Liver (tissue), 9 donors: Measurements from ENCODE around the gene CDCP1. TPM values are rescaled to one million over a fixed set of nuclear protein-coding genes. Genes with fewer than 3 reads are reported as not detected.

Source experiments
- DNase-seq: peaks from one replicate; pipeline ENCODE4 v3.0.0-alpha.2; 2017; ENCODE audit warnings: low spot score
- H3K27ac ChIP-seq, 2 donors: one replicate each; pipeline ENCODE4 v1.7.0; 2013; ENCODE audit warnings: inconsistent platforms in 2 of 2, low read length in 2 of 2, control low read depth in 1 of 2, low read depth in 1 of 2, mild to moderate bottlenecking in 1 of 2
- H3K27me3 ChIP-seq, 4 donors: one replicate each; pipeline versions ENCODE4 v1.6.1 to v1.7.0; 2013; ENCODE audit warnings: low read length in 3 of 4, inconsistent platforms in 1 of 4, mild to moderate bottlenecking in 1 of 4, moderate library complexity in 1 of 4; ENCODE audit not compliant: control insufficient read depth in 4 of 4, insufficient read depth in 4 of 4
- H3K36me3 ChIP-seq, 4 donors: one replicate each; pipeline versions ENCODE4 v1.6.1 to v1.7.0; 2013; ENCODE audit warnings: low read length in 3 of 4, mild to moderate bottlenecking in 3 of 4, low read depth in 1 of 4, moderate library complexity in 1 of 4; ENCODE audit not compliant: control insufficient read depth in 4 of 4, insufficient read depth in 3 of 4
- H3K4me1 ChIP-seq, 4 donors: one replicate each; pipeline versions ENCODE4 v1.6.1 to v1.7.0; 2013; ENCODE audit warnings: low read length in 3 of 4, mild to moderate bottlenecking in 3 of 4, moderate library complexity in 1 of 4; ENCODE audit not compliant: control insufficient read depth in 4 of 4, insufficient read depth in 4 of 4
- H3K4me3 ChIP-seq, 3 donors: one replicate each; pipeline versions ENCODE4 v1.6.1 to v1.7.0; 2013; ENCODE audit warnings: low read length in 3 of 3, control low read depth in 1 of 3, low read depth in 1 of 3, mild to moderate bottlenecking in 1 of 3
- H3K9ac ChIP-seq, 2 donors: one replicate each; pipeline ENCODE4 v1.7.0; 2013; ENCODE audit warnings: low read length in 2 of 2, mild to moderate bottlenecking in 2 of 2, moderate library complexity in 2 of 2, control low read depth in 1 of 2, low read depth in 1 of 2
- H3K9me3 ChIP-seq, 4 donors: one replicate each; pipeline versions ENCODE4 v1.6.1 to v1.7.0; 2013; ENCODE audit warnings: low read length in 3 of 4; ENCODE audit not compliant: control insufficient read depth in 4 of 4
- EGR1 ChIP-seq, 2 donors: IDR thresholded peaks; 2 replicates each; pipeline ENCODE4 v1.6.1; 2016 to 2018; ENCODE audit warnings: antibody characterized with exemption in 2 of 2, low read depth in 2 of 2
- FOXA1 ChIP-seq: IDR thresholded peaks from 2 replicates; pipeline ENCODE4 v1.6.1; 2016; ENCODE audit warnings: antibody characterized with exemption
- FOXA2 ChIP-seq: IDR thresholded peaks from 2 replicates; pipeline ENCODE4 v1.6.1; 2016; ENCODE audit warnings: antibody characterized with exemption
- GABPA ChIP-seq, 2 donors: IDR thresholded peaks in 1 of 2; conservative IDR thresholded peaks in 1 of 2; 2 replicates each; pipeline ENCODE4 v1.6.1; 2016; ENCODE audit warnings: antibody characterized with exemption in 2 of 2, mild to moderate bottlenecking in 1 of 2, moderate library complexity in 1 of 2
- HNF4A ChIP-seq, 2 donors: conservative IDR thresholded peaks; 2 replicates each; pipeline ENCODE4 v1.6.1; 2016; ENCODE audit warnings: antibody characterized with exemption in 2 of 2, mild to moderate bottlenecking in 2 of 2
- HNF4G ChIP-seq: IDR thresholded peaks from 2 replicates; pipeline ENCODE4 v1.6.1; 2016; ENCODE audit warnings: antibody characterized with exemption
- JUND ChIP-seq, 2 donors: IDR thresholded peaks; 2 replicates each; pipeline ENCODE4 v1.6.1; 2016; ENCODE audit warnings: antibody characterized with exemption in 2 of 2
- NR2F2 ChIP-seq: IDR thresholded peaks from 2 replicates; pipeline ENCODE4 v1.6.1; 2016; ENCODE audit warnings: antibody characterized with exemption
- RAD21 ChIP-seq, 2 donors: IDR thresholded peaks; 2 replicates each; pipeline ENCODE4 v1.6.1; 2016; ENCODE audit warnings: antibody characterized with exemption in 2 of 2, mild to moderate bottlenecking in 2 of 2
- RXRA ChIP-seq, 2 donors: IDR thresholded peaks; 2 replicates each; pipeline ENCODE4 v1.6.1; 2017 to 2018; ENCODE audit warnings: antibody characterized with exemption in 2 of 2, mild to moderate bottlenecking in 1 of 2
- SP1 ChIP-seq: IDR thresholded peaks from 2 replicates; pipeline ENCODE4 v1.6.1; 2018; ENCODE audit warnings: antibody characterized with exemption, mild to moderate bottlenecking
- TAF1 ChIP-seq: conservative IDR thresholded peaks from 2 replicates; pipeline ENCODE4 v1.6.1; 2016; ENCODE audit warnings: antibody characterized with exemption, mild to moderate bottlenecking
- YY1 ChIP-seq: IDR thresholded peaks from 2 replicates; pipeline ENCODE4 v1.6.1; 2016; ENCODE audit warnings: antibody characterized with exemption, mild to moderate bottlenecking
- WGBS: extraction: QIAGEN DNeasy Blood & Tissue Kit; methylation state at CpG from one replicate; pipeline ENCODE4 v1.1.7; 2013; 5-methylcytosine and 5-hydroxymethylcytosine counted together
- polyA plus RNA-seq, 2 donors: library from polyadenylated mRNA; stranded (reverse) in 1 of 2; unstranded in 1 of 2; fragments of 200-250 nt in 1 of 2; fragments of >200 nt in 1 of 2; fragmentation: Nextera tagmentation in 1 of 2; extraction: Ambion mirVana in 1 of 2; gene quantifications; one replicate each; pipeline versions ENCODE4 v1.2.1 to v1.2.3, GENCODE V29; 2013 to 2015
- total RNA-seq, 2 donors: library from RNA; depleted of rRNA; stranded (reverse); fragments of >200 nt; gene quantifications; one replicate each; pipeline ENCODE4 v1.2.3, GENCODE V29; 2014
- TF ChIP-seq, protein P1 (sequence below): IDR thresholded peaks from 2 replicates; pipeline ENCODE4 v1.6.1; 2016; ENCODE audit warnings: antibody characterized with exemption, mild to moderate bottlenecking
- TF ChIP-seq, protein P2 (sequence below): IDR thresholded peaks from 2 replicates; pipeline ENCODE4 v1.6.1; 2016; ENCODE audit warnings: antibody characterized with exemption
- TF ChIP-seq, protein P3 (sequence below): IDR thresholded peaks from 2 replicates; pipeline ENCODE4 v1.6.1; 2016; ENCODE audit warnings: antibody characterized with exemption
- TF ChIP-seq, protein P4 (sequence below): IDR thresholded peaks from 2 replicates; pipeline ENCODE4 v1.6.1; 2016; ENCODE audit warnings: antibody characterized with exemption
- TF ChIP-seq, protein P5 (sequence below): fragments of 150-350 bp; IDR thresholded peaks from 2 replicates; pipeline ENCODE4 v1.5.1; 2017; ENCODE audit warnings: improper control_type of control experiment, low read depth, low read length; ENCODE audit not compliant: missing input control
- donor health status: healthy.
- donor health status: healthy.
- donor health status: healthy.
- donor health status: healthy.
- donor health status: healthy.

CDCP1 gene
- total and polyA plus RNA-seq, 4 donors, result 0.22 to 0.67 (median 0.45) TPM

DNA sequence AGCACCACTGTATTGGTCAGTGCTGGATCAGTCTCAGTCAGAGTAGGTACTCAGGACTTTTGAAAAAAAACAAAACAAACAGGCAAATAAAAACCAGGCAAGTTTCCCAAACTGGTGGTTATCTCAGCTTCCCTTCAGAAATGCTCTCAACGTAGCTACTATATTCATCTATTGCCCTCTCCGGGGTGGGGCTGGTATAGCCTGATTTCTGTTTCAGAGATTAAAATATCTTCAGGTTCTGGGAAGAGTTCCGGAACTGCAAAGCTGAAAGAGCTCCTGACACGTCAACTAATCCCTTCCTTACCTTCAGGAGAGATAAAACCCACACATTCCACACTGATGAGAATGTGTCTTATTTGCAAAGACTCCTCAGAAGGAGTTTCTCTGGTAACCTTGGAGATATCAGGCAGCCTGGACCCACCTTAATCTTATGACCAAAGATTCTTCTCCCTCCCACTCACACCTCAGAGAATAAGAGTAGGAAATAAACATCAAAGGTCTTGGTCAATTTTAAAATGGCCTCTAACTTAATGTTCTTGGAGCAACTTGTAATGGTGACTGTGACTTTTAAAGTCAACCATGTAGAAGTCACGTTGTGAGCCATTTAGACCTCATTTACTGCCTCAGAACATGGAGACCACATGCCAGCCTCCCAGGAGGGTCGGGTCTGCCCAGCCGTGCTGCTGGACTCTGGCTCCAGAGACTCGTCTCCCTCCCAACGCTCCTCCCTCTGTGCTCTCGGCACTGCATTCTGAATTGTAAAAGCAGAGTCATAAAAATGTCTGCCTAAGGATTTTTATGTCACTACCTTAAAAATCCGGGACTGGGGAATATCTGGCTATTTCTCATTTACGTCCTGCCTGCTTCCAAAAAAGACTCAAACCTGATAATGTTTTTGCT is 53.8 kb downstream of the CDCP1 start (continued):
- TF ChIP-seq NR2F2 (no peak), JUND (IDR thresholded peaks at IDR 0.05) (no peak), HNF4A (conservative IDR thresholded peaks at IDR 0.05) (no peak)

DNA sequence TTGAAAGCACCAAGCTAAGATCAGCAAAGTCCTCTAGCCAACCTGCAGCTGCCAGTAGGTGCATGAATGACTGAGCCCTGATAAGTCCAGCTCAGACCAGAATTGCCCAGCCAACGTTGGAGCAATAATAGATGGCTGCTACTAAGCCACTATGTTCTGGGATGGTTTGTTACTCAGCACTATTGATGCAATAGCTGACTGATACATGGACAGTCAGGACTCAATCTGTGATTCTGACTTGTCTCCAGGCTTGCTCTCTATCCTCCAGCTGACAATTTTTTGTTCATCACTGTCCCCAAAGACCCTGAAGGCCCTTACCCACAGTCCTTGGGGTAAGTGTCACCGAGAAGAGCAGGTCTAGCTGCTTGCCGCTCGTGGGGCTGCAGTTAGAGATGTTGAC is 55.3 kb downstream of the CDCP1 start:
- Histone ChIP-seq H3K4me1 (no peaks in the 10 kb centered on the region), H3K36me3 (no peaks in the 10 kb centered on the region), H3K9me3 (no peaks in the 10 kb centered on the region), H3K4me3 (no peak overlapping the region), H3K27me3 (no peaks in the 10 kb centered on the region), H3K27ac (no peak overlapping the region), H3K9ac (no peak overlapping the region)
- TF ChIP-seq, protein P1, sequence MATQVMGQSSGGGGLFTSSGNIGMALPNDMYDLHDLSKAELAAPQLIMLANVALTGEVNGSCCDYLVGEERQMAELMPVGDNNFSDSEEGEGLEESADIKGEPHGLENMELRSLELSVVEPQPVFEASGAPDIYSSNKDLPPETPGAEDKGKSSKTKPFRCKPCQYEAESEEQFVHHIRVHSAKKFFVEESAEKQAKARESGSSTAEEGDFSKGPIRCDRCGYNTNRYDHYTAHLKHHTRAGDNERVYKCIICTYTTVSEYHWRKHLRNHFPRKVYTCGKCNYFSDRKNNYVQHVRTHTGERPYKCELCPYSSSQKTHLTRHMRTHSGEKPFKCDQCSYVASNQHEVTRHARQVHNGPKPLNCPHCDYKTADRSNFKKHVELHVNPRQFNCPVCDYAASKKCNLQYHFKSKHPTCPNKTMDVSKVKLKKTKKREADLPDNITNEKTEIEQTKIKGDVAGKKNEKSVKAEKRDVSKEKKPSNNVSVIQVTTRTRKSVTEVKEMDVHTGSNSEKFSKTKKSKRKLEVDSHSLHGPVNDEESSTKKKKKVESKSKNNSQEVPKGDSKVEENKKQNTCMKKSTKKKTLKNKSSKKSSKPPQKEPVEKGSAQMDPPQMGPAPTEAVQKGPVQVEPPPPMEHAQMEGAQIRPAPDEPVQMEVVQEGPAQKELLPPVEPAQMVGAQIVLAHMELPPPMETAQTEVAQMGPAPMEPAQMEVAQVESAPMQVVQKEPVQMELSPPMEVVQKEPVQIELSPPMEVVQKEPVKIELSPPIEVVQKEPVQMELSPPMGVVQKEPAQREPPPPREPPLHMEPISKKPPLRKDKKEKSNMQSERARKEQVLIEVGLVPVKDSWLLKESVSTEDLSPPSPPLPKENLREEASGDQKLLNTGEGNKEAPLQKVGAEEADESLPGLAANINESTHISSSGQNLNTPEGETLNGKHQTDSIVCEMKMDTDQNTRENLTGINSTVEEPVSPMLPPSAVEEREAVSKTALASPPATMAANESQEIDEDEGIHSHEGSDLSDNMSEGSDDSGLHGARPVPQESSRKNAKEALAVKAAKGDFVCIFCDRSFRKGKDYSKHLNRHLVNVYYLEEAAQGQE, result no peak
- TF ChIP-seq HNF4A (conservative IDR thresholded peaks at IDR 0.05) (no peak), JUND (IDR thresholded peaks at IDR 0.05) (no peak), NR2F2 (no peak), YY1 (no peak), GABPA (IDR thresholded peaks at IDR 0.05 in 1 of 2, conservative IDR thresholded peaks at IDR 0.05 in 1 of 2) (no peak), FOXA1 (no peak), FOXA2 (no peak), RXRA (IDR thresholded peaks at IDR 0.05) (no peak), EGR1 (IDR thresholded peaks at IDR 0.05; ENCODE audit: low read depth in 2 of 2) (no peak), SP1 (no peak), HNF4G (no peak), TAF1 (no peak), RAD21 (IDR thresholded peaks at IDR 0.05) (no peak)
- TF ChIP-seq, protein P2, sequence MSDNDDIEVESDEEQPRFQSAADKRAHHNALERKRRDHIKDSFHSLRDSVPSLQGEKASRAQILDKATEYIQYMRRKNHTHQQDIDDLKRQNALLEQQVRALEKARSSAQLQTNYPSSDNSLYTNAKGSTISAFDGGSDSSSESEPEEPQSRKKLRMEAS, result no peak
- TF ChIP-seq, protein P3, sequence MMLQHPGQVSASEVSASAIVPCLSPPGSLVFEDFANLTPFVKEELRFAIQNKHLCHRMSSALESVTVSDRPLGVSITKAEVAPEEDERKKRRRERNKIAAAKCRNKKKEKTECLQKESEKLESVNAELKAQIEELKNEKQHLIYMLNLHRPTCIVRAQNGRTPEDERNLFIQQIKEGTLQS, result no peak
- TF ChIP-seq, protein P4, sequence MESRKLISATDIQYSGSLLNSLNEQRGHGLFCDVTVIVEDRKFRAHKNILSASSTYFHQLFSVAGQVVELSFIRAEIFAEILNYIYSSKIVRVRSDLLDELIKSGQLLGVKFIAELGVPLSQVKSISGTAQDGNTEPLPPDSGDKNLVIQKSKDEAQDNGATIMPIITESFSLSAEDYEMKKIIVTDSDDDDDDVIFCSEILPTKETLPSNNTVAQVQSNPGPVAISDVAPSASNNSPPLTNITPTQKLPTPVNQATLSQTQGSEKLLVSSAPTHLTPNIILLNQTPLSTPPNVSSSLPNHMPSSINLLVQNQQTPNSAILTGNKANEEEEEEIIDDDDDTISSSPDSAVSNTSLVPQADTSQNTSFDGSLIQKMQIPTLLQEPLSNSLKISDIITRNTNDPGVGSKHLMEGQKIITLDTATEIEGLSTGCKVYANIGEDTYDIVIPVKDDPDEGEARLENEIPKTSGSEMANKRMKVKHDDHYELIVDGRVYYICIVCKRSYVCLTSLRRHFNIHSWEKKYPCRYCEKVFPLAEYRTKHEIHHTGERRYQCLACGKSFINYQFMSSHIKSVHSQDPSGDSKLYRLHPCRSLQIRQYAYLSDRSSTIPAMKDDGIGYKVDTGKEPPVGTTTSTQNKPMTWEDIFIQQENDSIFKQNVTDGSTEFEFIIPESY, result no peak
- TF ChIP-seq, protein P5, sequence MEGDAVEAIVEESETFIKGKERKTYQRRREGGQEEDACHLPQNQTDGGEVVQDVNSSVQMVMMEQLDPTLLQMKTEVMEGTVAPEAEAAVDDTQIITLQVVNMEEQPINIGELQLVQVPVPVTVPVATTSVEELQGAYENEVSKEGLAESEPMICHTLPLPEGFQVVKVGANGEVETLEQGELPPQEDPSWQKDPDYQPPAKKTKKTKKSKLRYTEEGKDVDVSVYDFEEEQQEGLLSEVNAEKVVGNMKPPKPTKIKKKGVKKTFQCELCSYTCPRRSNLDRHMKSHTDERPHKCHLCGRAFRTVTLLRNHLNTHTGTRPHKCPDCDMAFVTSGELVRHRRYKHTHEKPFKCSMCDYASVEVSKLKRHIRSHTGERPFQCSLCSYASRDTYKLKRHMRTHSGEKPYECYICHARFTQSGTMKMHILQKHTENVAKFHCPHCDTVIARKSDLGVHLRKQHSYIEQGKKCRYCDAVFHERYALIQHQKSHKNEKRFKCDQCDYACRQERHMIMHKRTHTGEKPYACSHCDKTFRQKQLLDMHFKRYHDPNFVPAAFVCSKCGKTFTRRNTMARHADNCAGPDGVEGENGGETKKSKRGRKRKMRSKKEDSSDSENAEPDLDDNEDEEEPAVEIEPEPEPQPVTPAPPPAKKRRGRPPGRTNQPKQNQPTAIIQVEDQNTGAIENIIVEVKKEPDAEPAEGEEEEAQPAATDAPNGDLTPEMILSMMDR, result no peak
- DNase-seq, result no peak
- WGBS, result 91% methylated on average over 4 of the region's 4 CpGs
